GM19455 (cell line): ENCODE data around the gene DICER1.
"Not testable (repeated sequence)": the region's sequence is repeated elsewhere in the genome, so short reads cannot be mapped to it uniquely, and the experiment has no call there.

Source experiments
- ATAC-seq: cut with Tn5 transposase; IDR thresholded peaks from one replicate; pipeline ENCODE4 v1.9.1; 2021; ENCODE audit not compliant: unreplicated experiment

Gene DICER1

GRCh38 chr14:95185767-95186392, 28.6 kb upstream of the DICER1 start:
- ATAC-seq: no peak

- ATAC-seq: no peak
Observed at GRCh38 chr14:95185033-95185766, 27.9 kb upstream of the DICER1 start.

GRCh38 chr14:95184413-95184790, 27.1 kb upstream of the DICER1 start:
- no peak for ATAC-seq

GRCh38 chr14:95183532-95184412, 26.4 kb upstream of the DICER1 start:
- ATAC-seq: no peak

GRCh38 chr14:95183082-95183481, 25.8 kb upstream of the DICER1 start:
- no peak for ATAC-seq

GRCh38 chr14:95182379-95182778, 25.1 kb upstream of the DICER1 start:
- ATAC-seq: no peak

- no peak for ATAC-seq
Observed at GRCh38 chr14:95180966-95181741, 23.8 kb upstream of the DICER1 start.

- not testable (repeated sequence) for ATAC-seq
Observed at GRCh38 chr14:95175670-95176069, 18.3 kb upstream of the DICER1 start.

- ATAC-seq: no peak
Observed at GRCh38 chr14:95174184-95174792, 17.0 kb upstream of the DICER1 start.

GRCh38 chr14:95173518-95173917, 16.2 kb upstream of the DICER1 start:
- no peak for ATAC-seq

- ATAC-seq: no peak
Observed at GRCh38 chr14:95167177-95167576, 9.8 kb upstream of the DICER1 start.

- ATAC-seq: no peak
Observed at GRCh38 chr14:95165517-95165916, 8.2 kb upstream of the DICER1 start.

- no peak for ATAC-seq
Observed at GRCh38 chr14:95164506-95164905, 7.2 kb upstream of the DICER1 start.

- ATAC-seq: no peak
Observed at GRCh38 chr14:95163666-95164065, 6.3 kb upstream of the DICER1 start.

GRCh38 chr14:95163132-95163531, 5.8 kb upstream of the DICER1 start:
- no peak for ATAC-seq

- ATAC-seq: no peak
Observed at GRCh38 chr14:95162641-95163040, 5.3 kb upstream of the DICER1 start.

GRCh38 chr14:95157048-95157326, 342 bp downstream of the DICER1 start:
- ATAC-seq: peak; percentile 40

- ATAC-seq: peak; percentile 45
Observed at GRCh38 chr14:95156161-95157047, 925 bp downstream of the DICER1 start.

GRCh38 chr14:95155045-95155444, 2.3 kb downstream of the DICER1 start:
- ATAC-seq: no peak

- no peak for ATAC-seq
Observed at GRCh38 chr14:95153866-95154265, 3.5 kb downstream of the DICER1 start.
